ENCODE data around the gene USP4.

Gene USP4

GRCh38 chr3:49383387-49383786 lies 43.5 kb upstream of the USP4 start:
- Histone ChIP-seq H3K4me3 (ENCODE audit: low read length) (no peak overlapping the region), H3K27me3 (replicated peaks; ENCODE audit: insufficient read depth, low read length) (no peaks in the 10 kb centered on the region), H3K36me3 (replicated peaks; ENCODE audit: insufficient read depth, low read length) (no peaks in the 10 kb centered on the region), H3K9ac (ENCODE audit: low read length) (no peak overlapping the region), H4K20me1 (ENCODE audit: insufficient read depth, low read length) (peaks cover 54% of the 10 kb centered on the region), H3K79me2 (ENCODE audit: low read length) (peaks cover 96% of the 10 kb centered on the region), H3K27ac (ENCODE audit: low read length) (no peak overlapping the region), H2AFZ (ENCODE audit: low read length) (no peak overlapping the region), H3K9me3 (replicated peaks; ENCODE audit: insufficient read depth, low read length) (no peaks in the 10 kb centered on the region), H3K4me1 (ENCODE audit: low read length) (no peaks in the 10 kb centered on the region), H3F3A (ENCODE audit: insufficient read depth, low read length) (0 out of 2 replicates have a peak, but pooled peaks cover 3% of the 10 kb centered on the region), H3K9me2 (replicated peaks; ENCODE audit: insufficient read depth, low read length) (no peaks in the 10 kb centered on the region), H3K4me2 (ENCODE audit: low read depth, low read length) (no peak overlapping the region)
- DNase-seq = no peak
- TF ChIP-seq EZH2phosphoT487 (IDR thresholded peaks at IDR 0.05; ENCODE audit: low read length) (no peak), EZH2 (optimal IDR thresholded peaks at IDR 0.05; ENCODE audit: low read depth, low read length) (no peak), CTCF (IDR thresholded peaks at IDR 0.05; ENCODE audit: low read length) (no peak)

GRCh38 chr3:49378249-49378895 lies 38.5 kb upstream of the USP4 start:
- no peaks in the 10 kb centered on the region for H3K27me3 ChIP-seq (replicated peaks; ENCODE audit: insufficient read depth, low read length)
- no peaks in the 10 kb centered on the region for H3K9me2 ChIP-seq (replicated peaks; ENCODE audit: insufficient read depth, low read length)
- H3F3A ChIP-seq (ENCODE audit: insufficient read depth, low read length) = no peaks in the 10 kb centered on the region
- TF ChIP-seq EZH2phosphoT487 (IDR thresholded peaks at IDR 0.05; ENCODE audit: low read length) (no peak), EZH2 (optimal IDR thresholded peaks at IDR 0.05; ENCODE audit: low read depth, low read length) (no peak), CTCF (IDR thresholded peaks at IDR 0.05; ENCODE audit: low read length) (no peak)
- H3K4me2 ChIP-seq (ENCODE audit: low read depth, low read length) = no peak overlapping the region
- H3K27ac ChIP-seq (ENCODE audit: low read length) = no peak overlapping the region
- peaks cover 8% of the 10 kb centered on the region for H3K36me3 ChIP-seq (replicated peaks; ENCODE audit: insufficient read depth, low read length)
- H4K20me1 ChIP-seq (ENCODE audit: insufficient read depth, low read length) = peaks cover 29% of the 10 kb centered on the region
- H3K4me1 ChIP-seq (ENCODE audit: low read length) = no peaks in the 10 kb centered on the region
- no peak overlapping the region for H3K4me3 ChIP-seq (ENCODE audit: low read length)
- H3K9ac ChIP-seq (ENCODE audit: low read length) = no peak overlapping the region
- H2AFZ ChIP-seq (ENCODE audit: low read length) = no peak overlapping the region
- H3K79me2 ChIP-seq (ENCODE audit: low read length) = peaks cover 98% of the 10 kb centered on the region
- no peaks in the 10 kb centered on the region for H3K9me3 ChIP-seq (replicated peaks; ENCODE audit: insufficient read depth, low read length)
- DNase-seq = no peak

GRCh38 chr3:49377483-49377882 lies 37.6 kb upstream of the USP4 start:
- H3K36me3 ChIP-seq (replicated peaks; ENCODE audit: insufficient read depth, low read length) = peaks cover 14% of the 10 kb centered on the region
- H3K9me3 ChIP-seq (replicated peaks; ENCODE audit: insufficient read depth, low read length) = no peaks in the 10 kb centered on the region
- H4K20me1 ChIP-seq (ENCODE audit: insufficient read depth, low read length) = peaks cover 29% of the 10 kb centered on the region
- no peak overlapping the region for H3K4me3 ChIP-seq (ENCODE audit: low read length)
- DNase-seq = no peak
- no peak overlapping the region for H3K9ac ChIP-seq (ENCODE audit: low read length)
- peaks cover 98% of the 10 kb centered on the region for H3K79me2 ChIP-seq (ENCODE audit: low read length)
- no peak overlapping the region for H2AFZ ChIP-seq (ENCODE audit: low read length)
- H3K4me1 ChIP-seq (ENCODE audit: low read length) = no peaks in the 10 kb centered on the region
- H3K27ac ChIP-seq (ENCODE audit: low read length) = no peak overlapping the region
- H3K4me2 ChIP-seq (ENCODE audit: low read depth, low read length) = no peak overlapping the region
- TF ChIP-seq EZH2 (optimal IDR thresholded peaks at IDR 0.05; ENCODE audit: low read depth, low read length) (no peak), EZH2phosphoT487 (IDR thresholded peaks at IDR 0.05; ENCODE audit: low read length) (no peak), CTCF (IDR thresholded peaks at IDR 0.05; ENCODE audit: low read length) (no peak)
- no peaks in the 10 kb centered on the region for H3K9me2 ChIP-seq (replicated peaks; ENCODE audit: insufficient read depth, low read length)
- H3F3A ChIP-seq (ENCODE audit: insufficient read depth, low read length) = no peaks in the 10 kb centered on the region
- H3K27me3 ChIP-seq (replicated peaks; ENCODE audit: insufficient read depth, low read length) = no peaks in the 10 kb centered on the region
